Lower lobe of right lung (tissue), 2 donors: Measurements from ENCODE around the gene NDUFAF4. TPM values are rescaled to one million over a fixed set of nuclear protein-coding genes. Genes with fewer than 3 reads are reported as not detected.
"Not testable (repeated sequence)": the region's sequence is repeated elsewhere in the genome, so short reads cannot be mapped to it uniquely, and the experiment has no call there.

ENCODE experiments used
- ATAC-seq, 2 donors: fragments of 200-7000 bp; cut with Tn5 transposase; one replicate each; pipeline ENCODE4 v1.9.1; 2020 to 2022; ENCODE audit warnings: mild to moderate bottlenecking in 2 of 2, moderate library complexity in 2 of 2
- DNase-seq: peaks from one replicate; pipeline ENCODE4 v3.0.0-alpha.2; 2020
- H3K27ac ChIP-seq: fragments of 200-600 bp; one replicate; pipeline ENCODE4 v1.8.0; 2022
- H3K27me3 ChIP-seq: fragments of 200-600 bp; one replicate; pipeline ENCODE4 v1.8.0; 2022; ENCODE audit warnings: low read depth
- H3K36me3 ChIP-seq: fragments of 200-600 bp; one replicate; pipeline ENCODE4 v1.8.0; 2022; ENCODE audit warnings: mild to moderate bottlenecking
- H3K4me1 ChIP-seq: fragments of 200-600 bp; one replicate; pipeline ENCODE4 v1.8.0; 2022
- H3K4me3 ChIP-seq: fragments of 200-600 bp; one replicate; pipeline ENCODE4 v1.8.0; 2022; ENCODE audit warnings: mild to moderate bottlenecking
- H3K9me3 ChIP-seq: fragments of 200-600 bp; one replicate; pipeline ENCODE4 v1.8.0; 2022
- CTCF ChIP-seq: fragments of 200-600 bp; IDR thresholded peaks from one replicate; pipeline ENCODE4 v1.8.0; 2022; ENCODE audit warnings: antibody characterized with exemption, mild to moderate bottlenecking
- intact Hi-C: fragments of 100-400 bp; cut with DNase I; formaldehyde crosslinking; loops from one replicate; pipeline ENCODE4 v1.11.0; 2022
- total RNA-seq: library from RNA; stranded (reverse); fragmentation: NEBNext Ultra II Directional; extraction: Animal tissue kit (Norgen Biotek cat#: 25700); gene quantifications from one replicate; pipeline ENCODE4 v1.2.1, GENCODE V29; 2021
- donor health status: DM: no; HTN: yes; CAD: no; lungs with severe emphysema.

Gene NDUFAF4
- total RNA-seq, 1 donor from 2014 or later = 20.4 TPM

- DNase-seq (no peak), ATAC-seq (no peak)
- Histone ChIP-seq H3K4me3 (no peak overlapping the region), H3K36me3 (peaks cover 13% of the 10 kb centered on the region), H3K27me3 (no peaks in the 10 kb centered on the region), H3K27ac (no peak overlapping the region), H3K4me1 (no peaks in the 10 kb centered on the region), H3K9me3 (no peaks in the 10 kb centered on the region)
- intact Hi-C loops = no loop called here
- no peak for TF ChIP-seq CTCF
These were observed 11.2 kb downstream of the NDUFAF4 start for GRCh38 chr6:96886519-96886918.

GRCh38 chr6:96885187-96885631 is 12.5 kb downstream of the NDUFAF4 start:
- H3K4me3 ChIP-seq, H3K27ac ChIP-seq, ATAC-seq, intact Hi-C loops, H3K36me3 ChIP-seq, H3K9me3 ChIP-seq, DNase-seq, H3K4me1 ChIP-seq, H3K27me3 ChIP-seq: not testable (repeated sequence)

- ATAC-seq (no peak), DNase-seq (no peak)
- TF ChIP-seq CTCF = no peak
- Histone ChIP-seq H3K36me3 (no peaks in the 10 kb centered on the region), H3K9me3 (no peaks in the 10 kb centered on the region), H3K4me1 (no peaks in the 10 kb centered on the region), H3K27ac (no peak overlapping the region), H3K27me3 (no peaks in the 10 kb centered on the region), H3K4me3 (no peak overlapping the region)
- intact Hi-C loops = no loop called here
These were observed 19.5 kb downstream of the NDUFAF4 start for GRCh38 chr6:96878143-96878542.

- no peak overlapping the region for H3K27ac ChIP-seq
- no peak for DNase-seq
- intact Hi-C loops = no loop called here
- no peak overlapping the region for H3K4me3 ChIP-seq
- no peak for ATAC-seq
- no peaks in the 10 kb centered on the region for H3K4me1 ChIP-seq
- no peak for TF ChIP-seq CTCF
- H3K36me3 ChIP-seq = no peaks in the 10 kb centered on the region
- no peaks in the 10 kb centered on the region for H3K27me3 ChIP-seq
- H3K9me3 ChIP-seq = no peaks in the 10 kb centered on the region
These were observed 20.7 kb downstream of the NDUFAF4 start for GRCh38 chr6:96876886-96877545.

- Histone ChIP-seq H3K9me3 (no peaks in the 10 kb centered on the region), H3K27ac (no peak overlapping the region), H3K4me1 (no peaks in the 10 kb centered on the region), H3K27me3 (no peaks in the 10 kb centered on the region), H3K4me3 (no peak overlapping the region), H3K36me3 (no peaks in the 10 kb centered on the region)
- no peak for TF ChIP-seq CTCF
- intact Hi-C loops = no loop called here
- no peak for ATAC-seq
- no peak for DNase-seq
These were observed 24.7 kb downstream of the NDUFAF4 start for GRCh38 chr6:96872976-96873375.

GRCh38 chr6:96865055-96865405 is 32.7 kb downstream of the NDUFAF4 start:
- no peaks in the 10 kb centered on the region for H3K4me1 ChIP-seq
- no peak for ATAC-seq
- DNase-seq = no peak
- intact Hi-C loops = no loop called here
- no peaks in the 10 kb centered on the region for H3K9me3 ChIP-seq
- no peaks in the 10 kb centered on the region for H3K27me3 ChIP-seq
- no peak overlapping the region for H3K4me3 ChIP-seq
- TF ChIP-seq CTCF = no peak
- H3K27ac ChIP-seq = no peak overlapping the region
- H3K36me3 ChIP-seq = no peaks in the 10 kb centered on the region
